DND-41 (cell line): ENCODE measurements around the gene HUNK.

Experiments
- ATAC-seq: fragments of 200-7000 bp; cut with Tn5 transposase; 3 replicates; pipeline ENCODE4 v1.9.1; 2021; ENCODE audit warnings: low read depth; ENCODE audit not compliant: insufficient read depth
- DNase-seq: peaks from one replicate; pipeline ENCODE4 v3.0.0-alpha.2; 2020
- H2AFZ ChIP-seq: 2 replicates; pipeline ENCODE4 v1.6.0; 2012; ENCODE audit warnings: low read depth, low read length
- H3K27ac ChIP-seq: 2 replicates; pipeline ENCODE4 v1.5.1; 2012; ENCODE audit warnings: low read length, inconsistent platforms
- H3K27me3 ChIP-seq: fragments of 200-600 bp; sonication (generic); 2 replicates; pipeline ENCODE4 v1.6.0; 2012; ENCODE audit warnings: low read length, mild to moderate bottlenecking, inconsistent platforms; ENCODE audit not compliant: insufficient read depth, poor library complexity
- H3K36me3 ChIP-seq: 2 replicates; pipeline ENCODE4 v1.5.1; 2012; ENCODE audit warnings: low read length, inconsistent platforms; ENCODE audit not compliant: insufficient read depth
- H3K4me1 ChIP-seq: 2 replicates; pipeline ENCODE4 v1.5.1; 2012; ENCODE audit warnings: mild to moderate bottlenecking, low read length; ENCODE audit not compliant: insufficient read depth
- H3K4me2 ChIP-seq: 2 replicates; pipeline ENCODE4 v1.6.0; 2012; ENCODE audit warnings: mild to moderate bottlenecking, moderate library complexity, low read length, inconsistent platforms; ENCODE audit not compliant: insufficient read depth
- H3K4me3 ChIP-seq, 2 experiments: fragments of 200-600 bp in 1 of 2; shearing (Covaris generic) in 1 of 2; 2 replicates each; pipeline ENCODE4 v1.5.1; 2012 to 2016; ENCODE audit warnings: inconsistent platforms in 2 of 2, low read length in 2 of 2, mild to moderate bottlenecking in 2 of 2, low read depth in 1 of 2, moderate library complexity in 1 of 2
- H3K79me2 ChIP-seq: 2 replicates; pipeline ENCODE4 v1.6.0; 2012; ENCODE audit warnings: low read length, inconsistent platforms; ENCODE audit not compliant: insufficient read depth
- H3K9ac ChIP-seq: 2 replicates; pipeline ENCODE4 v1.6.0; 2012; ENCODE audit warnings: low read depth, mild to moderate bottlenecking, inconsistent platforms, low read length, moderate library complexity
- H3K9me3 ChIP-seq: 2 replicates; pipeline ENCODE4 v1.5.1; 2012; ENCODE audit warnings: low read length, moderate library complexity, mild to moderate bottlenecking, inconsistent platforms; ENCODE audit not compliant: insufficient read depth, severe bottlenecking
- H4K20me1 ChIP-seq: 2 replicates; pipeline ENCODE4 v1.6.0; 2012; ENCODE audit warnings: low read length; ENCODE audit not compliant: insufficient read depth
- CTCF ChIP-seq: IDR thresholded peaks from 2 replicates; pipeline ENCODE4 v1.5.1; 2012; ENCODE audit warnings: borderline replicate concordance, low read length, moderate library complexity, mild to moderate bottlenecking; ENCODE audit not compliant: poor library complexity, severe bottlenecking; ENCODE audit errors: extremely low read depth
- EZH2 ChIP-seq: IDR thresholded peaks from 3 replicates; pipeline ENCODE4 v1.6.1; 2012; ENCODE audit warnings: borderline replicate concordance, low read depth, mild to moderate bottlenecking, moderate library complexity, low read length, inconsistent platforms; ENCODE audit not compliant: severe bottlenecking

Gene HUNK

GRCh38 chr21:31896019-31896418 is 23.2 kb downstream of the HUNK start:
- DNase-seq: no peak
- Histone ChIP-seq H3K9ac (no peak overlapping the region), H3K27ac (no peak overlapping the region), H2AFZ (no peak overlapping the region), H3K4me2 (no peak overlapping the region), H3K4me3 (no peak overlapping the region), H3K4me1 (no peaks in the 10 kb centered on the region), H3K36me3 (no peaks in the 10 kb centered on the region), H4K20me1 (no peaks in the 10 kb centered on the region), H3K9me3 (no peaks in the 10 kb centered on the region), H3K79me2 (no peaks in the 10 kb centered on the region), H3K27me3 (peaks cover 5% of the 10 kb centered on the region)
- no peak for ATAC-seq
- TF ChIP-seq EZH2: no peak
- no peak for TF ChIP-seq CTCF

GRCh38 chr21:31897311-31897710 is 24.5 kb downstream of the HUNK start:
- H3K27me3 ChIP-seq: peaks cover 5% of the 10 kb centered on the region
- H3K4me1 ChIP-seq: no peaks in the 10 kb centered on the region
- H2AFZ ChIP-seq: no peak overlapping the region
- no peaks in the 10 kb centered on the region for H4K20me1 ChIP-seq
- ATAC-seq (no peak), DNase-seq (no peak)
- no peak overlapping the region for H3K4me3 ChIP-seq
- H3K4me2 ChIP-seq: no peak overlapping the region
- H3K27ac ChIP-seq: no peak overlapping the region
- no peaks in the 10 kb centered on the region for H3K36me3 ChIP-seq
- H3K79me2 ChIP-seq: no peaks in the 10 kb centered on the region
- H3K9ac ChIP-seq: no peak overlapping the region
- no peaks in the 10 kb centered on the region for H3K9me3 ChIP-seq
- no peak for TF ChIP-seq EZH2

GRCh38 chr21:31898933-31899630 is 26.3 kb downstream of the HUNK start:
- no peaks in the 10 kb centered on the region for H3K79me2 ChIP-seq
- no peak overlapping the region for H3K27ac ChIP-seq
- H4K20me1 ChIP-seq: no peaks in the 10 kb centered on the region
- H3K4me1 ChIP-seq: no peaks in the 10 kb centered on the region
- no peak for DNase-seq
- H2AFZ ChIP-seq: no peak overlapping the region
- no peaks in the 10 kb centered on the region for H3K9me3 ChIP-seq
- no peak overlapping the region for H3K4me3 ChIP-seq
- no peak for TF ChIP-seq EZH2
- TF ChIP-seq CTCF: no peak
- no peak overlapping the region for H3K4me2 ChIP-seq
- H3K27me3 ChIP-seq: no peaks in the 10 kb centered on the region
- ATAC-seq: no peak
- no peaks in the 10 kb centered on the region for H3K36me3 ChIP-seq
- no peak overlapping the region for H3K9ac ChIP-seq

GRCh38 chr21:31900121-31900895 is 27.5 kb downstream of the HUNK start:
- TF ChIP-seq CTCF: no peak
- no peak for TF ChIP-seq EZH2
- Histone ChIP-seq H4K20me1 (no peaks in the 10 kb centered on the region), H3K4me2 (no peak overlapping the region), H3K79me2 (no peaks in the 10 kb centered on the region), H3K36me3 (no peaks in the 10 kb centered on the region), H3K9me3 (no peaks in the 10 kb centered on the region), H3K4me1 (no peaks in the 10 kb centered on the region), H3K27me3 (no peaks in the 10 kb centered on the region), H3K4me3 (no peak overlapping the region), H3K27ac (no peak overlapping the region), H3K9ac (no peak overlapping the region), H2AFZ (no peak overlapping the region)
- DNase-seq: no peak
- ATAC-seq: no peak
